Erythroblast (primary cell): ENCODE measurements around the gene LSM10.

Experiments
- DNase-seq, 2 experiments: peaks; one replicate each; lab custom pipeline; 2025; lab: John Stamatoyannopoulos, UW
- GATA1 ChIP-seq: IDR thresholded peaks from 2 replicates; pipeline ENCODE4 v1.6.1; 2011; ENCODE audit warnings: low read depth, mild to moderate bottlenecking, control low read depth, low read length, moderate library complexity
- POLR2A ChIP-seq: IDR thresholded peaks from 2 replicates; pipeline ENCODE4 v1.6.1; 2011; ENCODE audit warnings: mild to moderate bottlenecking, low read length

LSM10 gene

GRCh38 chr1:36346741-36347370 is 50.9 kb downstream of the LSM10 start:
- no peak for TF ChIP-seq POLR2A
- no peak for TF ChIP-seq GATA1
- DNase-seq = no peak

GRCh38 chr1:36345353-36345752 is 52.4 kb downstream of the LSM10 start:
- TF ChIP-seq GATA1 (no peak), POLR2A (no peak)
- no peak for DNase-seq

GRCh38 chr1:36344395-36344680 is 53.4 kb downstream of the LSM10 start:
- DNase-seq = no peak
- TF ChIP-seq POLR2A (no peak), GATA1 (no peak)

- TF ChIP-seq POLR2A (no peak), GATA1 (no peak)
- no peak for DNase-seq
Measured at GRCh38 chr1:36343651-36344394, 53.9 kb downstream of the LSM10 start.
